ENCODE measurements around the gene DLX2.
A peak's percentile ranks its signal among the peaks of the same experiment; 100 is the strongest.
"Not testable (repeated sequence)": the region's sequence is repeated elsewhere in the genome, so short reads cannot be mapped to it uniquely, and the experiment has no call there.

The DLX2 gene

GRCh38 chr2:172065111-172065510 lies 37.6 kb downstream of the DLX2 start:
- no peak overlapping the region for H3K4me3 ChIP-seq (ENCODE audit: low read depth, low read length)
- no peak for DNase-seq (ENCODE audit: low read depth)

- DNase-seq (ENCODE audit: low read depth), result no peak
- no peak overlapping the region for H3K4me3 ChIP-seq (ENCODE audit: low read depth, low read length)
Measured at GRCh38 chr2:172063446-172063845, 39.3 kb downstream of the DLX2 start.

GRCh38 chr2:172062402-172063004 lies 40.2 kb downstream of the DLX2 start:
- no peak for DNase-seq (ENCODE audit: low read depth)
- H3K4me3 ChIP-seq (ENCODE audit: low read depth, low read length), result no peak overlapping the region

- H3K4me3 ChIP-seq (ENCODE audit: low read depth, low read length); DNase-seq (ENCODE audit: low read depth): not testable (repeated sequence)
Measured at GRCh38 chr2:172060118-172060517, 42.6 kb downstream of the DLX2 start.

- no peak overlapping the region for H3K4me3 ChIP-seq (ENCODE audit: low read depth, low read length)
- no peak for DNase-seq (ENCODE audit: low read depth)
Measured at GRCh38 chr2:172058660-172059059, 44.0 kb downstream of the DLX2 start.

- H3K4me3 ChIP-seq (ENCODE audit: low read depth, low read length), result no peak overlapping the region
Measured at GRCh38 chr2:172056293-172056692, 46.4 kb downstream of the DLX2 start.

GRCh38 chr2:172053486-172053885 lies 49.2 kb downstream of the DLX2 start:
- DNase-seq (ENCODE audit: low read depth), result no peak
- no peak overlapping the region for H3K4me3 ChIP-seq (ENCODE audit: low read depth, low read length)

More at GRCh38 chr2:172056293-172056692, 46.4 kb downstream of the DLX2 start:
- no peak for DNase-seq (ENCODE audit: low read depth)

- DNase-seq (ENCODE audit: low read depth), result peak; percentile 45
- H3K4me3 ChIP-seq (ENCODE audit: low read depth, low read length), result no peak overlapping the region
Measured at GRCh38 chr2:172052000-172052983, 50.4 kb downstream of the DLX2 start.

GRCh38 chr2:172050479-172051125 lies 52.1 kb downstream of the DLX2 start:
- no peak overlapping the region for H3K4me3 ChIP-seq (ENCODE audit: low read depth, low read length)
- no peak for DNase-seq (ENCODE audit: low read depth)

- no peak for DNase-seq (ENCODE audit: low read depth)
- H3K4me3 ChIP-seq (ENCODE audit: low read depth, low read length), result no peak overlapping the region
Measured at GRCh38 chr2:172049567-172050120, 53.1 kb downstream of the DLX2 start.

Data from skeletal muscle cell (primary cell).